ENCODE measurements around the gene BATF2.
"Not testable (repeated sequence)": the region's sequence is repeated elsewhere in the genome, so short reads cannot be mapped to it uniquely, and the experiment has no call there.

BATF2 gene

DNA sequence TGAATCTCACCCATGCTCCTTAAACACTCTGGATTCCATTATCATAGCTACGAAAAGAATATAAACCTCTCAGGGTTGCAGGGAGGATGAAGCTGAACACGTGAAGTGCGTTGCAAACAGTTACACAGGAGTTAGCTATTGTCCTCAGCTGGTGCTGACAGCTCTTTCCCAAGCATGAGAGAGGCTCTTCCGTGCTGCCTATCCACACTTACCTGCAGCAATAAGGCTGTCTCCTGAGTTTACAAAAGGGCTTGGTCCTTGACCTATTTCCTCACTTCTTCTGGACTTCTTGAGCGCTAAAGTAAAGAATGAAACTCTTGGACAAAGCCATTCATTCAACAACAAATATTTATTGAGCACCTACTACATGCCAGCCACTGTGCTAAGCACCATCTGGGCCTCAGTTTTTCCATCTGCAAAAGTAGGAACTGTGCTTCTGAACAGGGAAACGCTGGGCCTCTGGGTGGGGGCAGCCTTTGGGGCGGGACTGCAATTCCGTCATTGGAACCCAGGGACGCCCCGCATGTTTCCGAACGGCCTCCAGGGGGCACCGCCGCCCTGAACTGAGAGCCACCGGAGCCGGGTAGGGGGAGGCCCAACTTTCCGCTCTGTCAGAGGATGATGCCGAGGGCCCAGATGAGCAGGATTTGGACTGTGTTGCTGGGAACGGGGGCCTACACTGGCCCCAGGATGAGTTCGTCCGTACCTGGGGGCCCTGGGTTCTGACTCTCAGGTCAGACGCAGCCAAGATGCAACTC is 16.5 kb upstream of the BATF2 start:
- peak; percentile 95 for DNase-seq

DNA sequence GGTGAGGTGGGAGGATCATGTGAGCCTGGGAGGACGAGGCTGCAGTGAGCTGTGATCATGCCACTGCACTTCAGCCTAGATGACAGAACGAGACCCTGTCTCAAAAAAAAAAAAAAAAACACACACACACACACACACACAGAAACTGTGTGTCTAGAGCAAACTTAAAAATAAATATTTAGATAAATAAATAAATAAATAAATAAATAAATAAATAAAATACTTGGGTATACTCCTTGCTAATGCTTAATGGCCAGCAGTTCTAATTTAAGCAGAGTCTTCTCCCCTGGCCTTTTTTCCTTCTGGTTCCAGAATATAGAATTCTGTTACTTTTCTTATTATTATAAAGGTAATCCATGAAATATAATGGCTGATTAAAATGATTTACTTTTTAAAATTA is 12.1 kb upstream of the BATF2 start:
- no peak for DNase-seq

DNA sequence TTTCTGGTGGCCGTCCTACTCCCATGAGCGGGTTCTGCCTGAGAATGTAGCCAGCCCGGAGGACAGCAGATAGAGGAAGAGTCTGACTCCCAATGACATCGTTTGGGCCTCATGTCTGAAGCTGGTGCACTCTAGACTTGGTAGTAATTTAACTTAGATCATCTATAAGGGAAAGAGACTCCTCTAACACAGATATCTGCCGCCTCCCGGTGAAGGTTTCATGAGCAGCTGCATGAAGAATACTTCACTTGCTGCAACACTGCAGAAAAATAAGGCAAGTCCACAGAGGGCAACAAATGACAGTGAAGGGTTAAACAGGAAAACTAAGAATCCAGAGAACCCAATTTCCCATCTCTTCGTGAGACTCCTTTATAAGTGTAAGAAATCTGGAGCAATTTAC is 11.2 kb upstream of the BATF2 start:
- no peak for DNase-seq

DNA sequence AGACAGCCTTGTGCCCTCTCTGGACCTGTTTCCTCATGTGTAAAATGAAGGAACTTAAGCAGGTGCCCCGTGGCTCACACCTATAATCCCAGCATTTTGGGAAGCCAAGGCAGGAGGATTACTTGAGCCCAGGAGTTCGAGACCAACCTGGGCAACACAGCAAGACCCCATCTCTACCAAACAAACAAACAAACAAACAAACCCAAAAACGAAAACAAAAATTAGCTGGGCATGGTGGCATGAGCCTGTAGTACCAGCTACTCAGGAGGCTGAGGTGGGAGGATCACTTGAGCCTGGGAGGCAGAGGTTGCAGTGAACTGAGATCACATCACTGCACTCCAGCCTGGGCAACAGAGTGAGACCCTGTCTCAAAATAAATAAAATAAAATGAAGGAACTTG is 7.2 kb upstream of the BATF2 start:
- not testable (repeated sequence) for DNase-seq

DNA sequence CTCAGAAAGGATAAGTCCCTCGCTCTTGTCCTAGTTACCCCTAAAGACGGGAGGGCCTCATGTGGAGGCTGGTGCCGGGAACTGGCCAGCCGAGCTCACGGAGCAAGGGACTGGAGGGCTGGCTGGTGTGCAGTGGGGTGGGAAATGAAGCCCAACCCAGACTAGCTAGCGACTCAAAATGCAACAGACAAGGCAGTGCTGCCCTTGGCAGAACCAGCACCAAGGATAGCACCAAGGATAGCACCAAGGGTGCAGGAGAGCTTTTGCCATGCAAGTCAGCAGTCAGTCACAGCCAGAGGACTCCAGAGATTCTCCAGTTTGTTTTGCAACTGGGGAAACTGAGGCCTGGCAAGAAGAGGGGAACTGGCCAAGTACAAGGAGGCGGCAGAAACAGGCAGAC is 6.5 kb upstream of the BATF2 start:
- DNase-seq: no peak

DNA sequence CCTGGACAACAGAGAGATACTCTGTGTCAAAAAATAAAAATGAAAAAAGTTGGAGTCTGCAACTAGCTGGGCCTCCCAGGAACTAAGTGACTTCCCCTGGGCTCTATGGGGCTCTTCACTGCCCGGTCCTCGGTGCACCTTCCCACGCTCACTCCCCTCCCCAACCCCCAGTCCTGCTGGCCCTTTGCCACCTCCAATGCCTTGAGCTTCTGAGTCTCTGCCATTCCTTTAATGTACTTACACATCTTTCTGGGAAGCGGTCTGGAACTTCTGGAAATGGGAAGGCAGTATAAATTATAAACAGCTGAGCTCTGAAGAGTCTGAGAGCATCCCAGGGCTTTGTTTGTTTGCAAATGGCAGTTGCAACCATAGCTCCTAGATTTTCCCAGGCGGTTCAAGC is 5.9 kb upstream of the BATF2 start:
- DNase-seq: no peak

DNA sequence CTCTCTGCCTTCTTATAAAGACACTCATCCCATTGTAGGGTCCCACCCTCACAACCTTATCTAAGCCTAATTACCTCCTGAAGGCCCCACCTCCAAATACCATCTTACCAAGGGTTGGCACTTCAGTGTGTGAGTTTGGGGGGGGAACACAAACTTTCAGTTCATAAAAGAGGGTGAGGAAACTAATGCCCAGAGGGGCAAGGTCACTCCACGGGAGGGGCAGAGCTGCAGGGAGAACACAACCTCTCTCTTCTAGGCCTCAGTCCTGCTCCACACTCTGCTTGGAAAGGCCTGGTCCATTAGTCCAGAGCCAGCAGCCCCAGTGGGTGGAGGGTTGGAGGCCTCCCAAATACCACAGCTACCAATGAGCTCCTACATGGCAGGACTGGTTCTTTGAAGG is 2.7 kb upstream of the BATF2 start:
- DNase-seq: no peak

DNA sequence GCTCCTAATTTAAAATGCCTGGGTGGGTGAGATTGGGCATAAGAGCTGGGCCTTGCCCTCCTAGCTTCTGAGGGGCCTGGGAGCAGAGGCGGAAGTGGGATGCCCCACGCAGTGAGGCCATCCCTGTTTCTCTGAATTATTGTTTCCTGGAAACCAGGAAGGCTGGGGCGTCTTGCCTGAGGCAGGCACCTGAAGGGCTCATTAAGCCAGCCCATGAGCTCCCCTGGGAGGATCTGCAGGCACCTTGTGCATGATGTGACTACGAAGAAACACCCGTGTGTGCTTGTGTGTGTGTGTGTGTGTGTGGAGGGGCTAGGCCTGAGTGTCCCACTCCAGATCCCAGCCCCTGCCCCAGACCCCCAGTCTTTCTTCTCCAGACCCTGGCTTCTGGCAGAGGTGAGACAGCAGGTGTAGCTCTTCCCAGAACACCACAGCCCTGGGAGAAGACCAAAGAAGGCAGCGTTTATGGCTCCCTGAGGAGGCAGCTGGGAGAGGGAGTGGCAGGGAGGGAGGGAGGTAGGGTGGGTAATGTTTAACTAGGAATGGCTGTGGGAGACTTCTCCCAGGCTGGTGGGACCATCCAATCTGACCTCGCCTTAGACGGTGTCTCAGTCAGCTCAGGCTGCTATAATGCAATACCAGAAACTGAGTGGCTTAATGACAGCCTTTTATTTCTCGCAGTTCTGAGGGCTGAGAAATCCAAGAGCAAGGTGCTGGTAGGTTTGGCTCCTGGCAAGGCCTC is 2.1 kb upstream of the BATF2 start:
- DNase-seq: no peak

DNA sequence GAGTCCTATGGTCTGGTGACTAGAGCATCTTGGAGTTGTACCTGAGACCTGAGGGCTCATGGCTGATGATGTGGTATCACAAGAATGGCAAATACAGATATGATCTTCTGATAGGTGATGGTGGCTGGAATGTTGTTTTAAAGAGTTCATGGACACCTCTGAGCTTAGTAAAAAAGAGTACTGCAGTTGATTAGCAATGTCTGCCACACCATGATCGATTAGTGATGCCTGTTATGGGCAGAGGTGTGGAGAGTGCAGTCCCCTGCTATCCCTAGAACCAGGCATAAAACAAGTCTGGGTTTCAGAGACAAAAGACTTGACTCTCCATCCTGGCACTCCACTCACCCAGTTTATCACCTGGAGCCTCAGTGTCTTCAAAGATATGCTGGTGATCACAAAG is 1.4 kb upstream of the BATF2 start:
- no peak for DNase-seq

DNA sequence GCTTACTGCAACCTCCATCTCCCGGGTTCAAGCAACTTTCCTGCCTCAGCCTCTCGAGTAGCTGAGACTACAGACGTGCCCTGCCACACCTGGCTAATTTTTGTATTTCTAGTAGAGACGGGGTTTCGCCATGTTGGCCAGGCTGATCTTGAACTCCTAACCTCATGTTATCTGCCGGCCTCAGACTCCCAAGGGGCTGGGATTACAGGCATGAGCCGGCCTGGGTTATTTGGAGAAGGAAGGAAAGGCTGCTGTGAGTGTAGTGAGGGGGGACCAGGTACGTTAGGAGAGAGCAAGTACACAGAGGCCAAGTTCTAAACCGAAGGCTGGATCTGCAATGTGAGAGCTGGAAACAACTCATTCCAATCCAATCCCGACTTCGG is 453 bp downstream of the BATF2 start:
- DNase-seq: no peak

DNA sequence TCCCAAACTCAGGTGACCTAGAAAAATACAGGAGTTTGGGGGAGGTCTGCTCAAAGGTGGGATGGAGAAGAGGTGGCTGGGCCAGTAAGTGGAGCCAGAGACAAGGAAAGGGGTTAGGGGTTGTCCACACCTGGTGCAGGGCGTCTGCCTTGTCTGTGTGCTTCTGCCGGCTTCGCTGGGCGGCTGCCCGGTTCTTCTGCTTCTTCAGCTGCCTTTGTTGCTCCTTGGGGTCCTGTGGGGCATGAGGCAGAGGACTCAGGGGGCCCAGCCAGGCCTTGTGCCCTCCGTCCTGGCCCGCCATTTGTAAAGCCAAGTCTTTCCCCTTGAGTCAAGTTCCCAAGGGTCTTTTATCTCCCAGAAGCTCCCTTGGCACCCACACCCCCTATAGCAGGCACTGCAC is 2.5 kb downstream of the BATF2 start:
- DNase-seq: no peak

DNA sequence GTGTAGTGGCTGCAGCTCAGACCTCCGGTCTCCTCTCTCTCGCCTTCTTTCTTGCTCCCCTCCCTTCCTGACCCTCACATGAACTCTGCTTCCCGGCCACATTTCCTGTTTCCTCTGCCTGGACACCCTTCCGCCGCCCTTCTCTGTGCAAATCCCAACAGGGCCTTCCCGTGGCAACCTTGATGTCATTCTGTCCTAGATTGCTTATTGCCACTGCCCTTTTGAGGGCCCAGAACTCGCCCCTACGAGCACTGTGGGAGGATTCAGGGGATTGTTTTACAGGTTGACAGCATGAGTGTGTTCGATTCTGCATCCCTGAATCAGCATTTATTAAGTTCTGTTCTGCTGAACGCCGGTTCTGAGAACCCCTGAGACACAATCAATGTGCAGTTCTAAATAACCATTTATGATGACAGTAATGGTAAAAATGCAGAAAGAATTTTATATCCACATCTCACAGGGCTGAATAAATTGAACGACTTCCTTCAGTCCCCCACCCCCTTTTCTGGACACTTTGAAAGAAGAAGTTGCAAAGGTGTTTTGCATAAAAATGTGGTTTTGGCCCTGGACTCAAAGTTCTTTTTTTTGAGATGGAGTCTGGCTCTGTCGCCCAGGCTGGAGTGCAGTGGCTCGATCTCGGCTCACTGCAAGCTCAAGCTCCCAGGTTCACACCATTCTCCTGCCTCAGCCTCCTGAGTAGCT is 6.4 kb downstream of the BATF2 start:
- DNase-seq: peak; percentile 78

DNA sequence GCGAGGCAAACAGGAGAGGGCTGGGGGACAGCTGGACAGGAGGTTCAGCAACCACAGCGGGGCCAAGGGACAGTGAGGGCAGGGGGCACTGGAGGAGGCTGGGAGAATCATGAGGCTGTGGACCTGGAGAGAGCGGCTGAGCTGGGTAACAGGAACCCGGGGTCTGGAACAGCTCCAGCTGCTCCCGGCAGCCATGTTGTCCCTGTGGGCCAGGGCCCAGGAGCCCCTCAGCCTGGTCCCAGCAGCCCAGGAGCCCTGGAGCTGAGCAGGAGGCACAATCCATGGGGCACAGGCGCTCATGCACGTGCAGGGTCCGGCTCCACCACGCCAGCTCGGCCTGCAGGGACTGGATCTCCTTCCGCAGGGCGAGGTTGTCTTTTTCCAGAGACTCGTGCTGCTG is 7.4 kb downstream of the BATF2 start:
- DNase-seq: no peak

DNA sequence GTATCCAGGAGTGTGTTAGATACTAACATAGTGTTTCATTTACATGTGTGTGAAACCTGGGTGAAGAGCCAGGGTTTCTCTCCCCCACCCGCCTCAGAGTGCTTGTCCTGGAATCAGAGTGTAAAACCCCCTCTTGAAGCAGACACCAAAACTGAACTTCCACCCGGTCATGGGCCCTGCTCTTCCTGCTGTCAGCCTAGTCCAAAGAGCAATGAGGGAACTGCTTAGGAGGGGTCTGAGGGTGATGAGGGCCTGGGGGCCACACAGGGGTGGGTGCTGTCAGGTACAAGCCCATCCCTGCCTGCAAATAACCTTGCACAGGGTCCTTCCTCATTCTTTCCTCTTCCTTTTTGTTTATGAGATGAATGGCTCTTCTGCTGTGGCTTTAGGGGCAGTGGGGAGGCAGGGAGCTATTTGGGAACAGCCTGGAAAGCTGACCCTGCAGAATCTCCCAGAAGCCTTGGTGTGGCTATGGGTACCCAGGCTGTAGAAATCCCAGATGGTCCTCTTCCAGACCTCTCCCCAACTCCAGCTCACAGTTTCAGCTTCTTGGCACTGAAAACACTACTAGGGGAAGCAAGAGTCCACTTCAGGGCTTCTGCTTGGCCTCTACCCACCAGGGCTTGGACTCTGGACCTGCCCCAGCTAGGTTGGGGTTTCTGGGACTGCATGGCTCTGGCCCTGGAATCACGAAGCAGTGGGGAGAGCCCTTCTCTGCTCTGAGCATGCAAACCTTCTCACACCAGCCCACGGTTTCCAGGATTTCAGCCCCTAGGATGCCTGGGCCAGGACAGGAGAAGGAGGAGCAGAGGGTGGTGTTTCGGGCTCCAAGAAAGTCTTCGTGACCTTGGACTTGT is 8.5 kb downstream of the BATF2 start:
- no peak for DNase-seq

DNA sequence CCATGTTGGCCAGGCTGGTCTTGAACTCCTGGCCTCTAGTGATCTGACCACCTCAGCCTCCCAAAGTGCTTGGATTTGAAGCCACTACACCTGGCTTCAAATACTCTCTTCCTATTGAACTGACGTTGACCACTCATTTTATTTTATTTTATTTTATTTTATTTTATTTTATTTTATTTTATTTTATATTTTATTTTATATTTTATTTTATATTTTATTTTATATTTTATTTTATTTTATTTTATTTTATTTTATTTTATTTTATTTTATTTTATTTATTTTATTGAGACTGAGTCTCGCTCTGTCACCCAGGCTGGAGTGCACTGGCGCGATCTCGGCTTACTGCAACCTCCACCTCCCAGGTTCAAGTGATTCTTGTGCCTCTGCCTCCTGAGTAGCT is 13.4 kb downstream of the BATF2 start:
- not testable (repeated sequence) for DNase-seq

DNA sequence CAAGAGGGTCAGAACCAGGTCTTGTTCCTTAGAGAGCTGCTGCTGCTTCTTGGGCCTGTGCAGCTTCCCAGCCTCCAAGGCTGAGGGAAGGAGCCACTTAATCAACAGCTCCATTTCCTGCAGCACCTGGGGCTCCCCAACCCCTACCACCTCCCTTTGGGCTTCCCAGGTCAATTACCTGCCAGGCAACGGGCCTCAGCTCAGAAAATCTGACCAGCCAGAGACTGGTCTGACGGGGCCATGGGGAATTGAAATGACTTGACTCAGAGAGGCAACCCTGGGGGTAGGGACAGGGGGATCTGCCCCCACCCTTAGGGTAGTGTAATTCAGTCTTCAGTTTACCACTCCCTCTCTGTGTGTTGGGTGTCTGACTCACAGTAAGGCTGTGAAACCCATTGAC is 20.1 kb downstream of the BATF2 start:
- DNase-seq: no peak

DNA sequence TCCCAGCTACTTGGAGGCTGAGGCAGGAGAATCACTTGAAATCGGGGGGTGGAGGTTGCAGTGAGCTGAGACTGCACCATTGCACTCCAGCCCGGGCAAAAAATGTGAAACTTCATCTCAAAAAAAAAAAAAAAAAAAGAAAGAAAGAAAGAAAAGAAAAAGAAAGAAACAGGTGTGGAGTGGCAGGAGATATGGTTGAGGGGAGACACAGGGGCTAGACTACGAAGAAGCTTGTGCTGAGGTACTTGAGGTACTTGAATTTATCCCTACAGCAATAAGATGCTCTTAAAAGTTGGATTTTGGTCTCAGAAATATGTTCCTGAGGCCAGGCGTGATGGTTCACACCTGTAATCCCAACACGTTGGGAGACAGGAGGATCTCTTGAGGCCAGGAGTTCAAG is 22.6 kb downstream of the BATF2 start:
- no peak for DNase-seq

DNA sequence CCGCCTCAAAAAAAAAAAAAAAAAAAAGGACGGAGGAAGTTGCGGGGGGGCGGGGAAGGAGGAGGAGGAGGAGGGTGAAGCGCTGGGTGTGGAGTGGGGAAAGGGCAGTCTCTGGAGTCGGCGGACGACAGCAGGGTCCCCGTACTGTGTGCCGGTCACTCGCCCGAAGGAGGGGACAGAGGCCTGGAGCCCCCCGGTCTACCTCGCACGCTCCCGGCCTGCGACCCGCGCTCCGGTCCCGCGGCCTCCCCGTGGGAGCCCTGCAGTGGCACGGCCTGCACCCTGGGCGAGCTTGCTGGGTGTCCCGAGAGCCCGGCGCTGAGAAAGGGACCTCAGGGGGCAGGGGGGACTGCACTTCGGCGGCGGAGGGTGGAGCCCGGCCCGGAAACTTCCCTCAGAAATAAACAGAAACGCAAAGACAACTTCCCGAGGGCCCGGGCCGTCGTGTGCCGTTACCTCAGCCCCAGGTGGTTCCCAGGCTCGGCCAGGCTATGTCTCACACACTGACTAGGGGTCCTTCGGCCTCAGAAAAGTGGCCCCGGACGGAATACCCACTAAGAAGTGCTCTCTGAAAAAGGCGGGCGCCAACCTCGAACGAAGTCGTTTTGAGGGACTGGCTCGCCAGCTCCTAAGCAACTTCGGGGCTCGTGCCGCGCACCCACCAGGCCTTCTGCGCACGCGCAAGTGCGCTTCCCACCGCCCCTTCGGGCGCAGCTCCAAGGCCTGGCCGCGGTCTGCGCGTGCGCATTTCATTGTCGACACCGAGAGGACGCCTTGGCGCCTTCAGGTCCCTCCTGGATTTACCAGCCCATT is 25.1 kb downstream of the BATF2 start, which contains the start of gene MAJIN:
MAJIN (minus strand) TSS at position 688 of the 813 bp plus-strand sequence. CDS start 12,703 bp downstream, outside the sequence.
- DNase-seq: peak; percentile 88

DNA sequence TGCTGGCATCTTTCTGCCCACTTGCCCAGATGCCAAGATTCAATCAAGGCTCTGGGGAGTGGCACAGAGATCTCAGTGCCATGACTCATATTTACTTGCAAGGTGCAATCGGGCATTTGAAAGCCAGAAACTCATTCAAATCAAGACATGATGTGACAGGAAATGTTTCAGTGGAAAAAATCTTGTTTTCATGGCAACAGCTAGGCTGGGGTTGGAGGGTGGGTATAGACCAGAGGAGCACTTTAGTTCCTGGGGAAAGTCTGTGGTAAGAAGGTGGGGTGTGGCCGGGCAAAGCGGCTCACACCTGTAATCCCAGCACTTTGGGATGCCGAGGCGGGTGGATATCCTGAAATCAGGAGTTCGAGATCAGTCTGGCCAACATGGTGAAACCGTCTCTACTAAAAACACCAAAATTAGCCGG is 26.0 kb downstream of the BATF2 start:
- no peak for DNase-seq

DNA sequence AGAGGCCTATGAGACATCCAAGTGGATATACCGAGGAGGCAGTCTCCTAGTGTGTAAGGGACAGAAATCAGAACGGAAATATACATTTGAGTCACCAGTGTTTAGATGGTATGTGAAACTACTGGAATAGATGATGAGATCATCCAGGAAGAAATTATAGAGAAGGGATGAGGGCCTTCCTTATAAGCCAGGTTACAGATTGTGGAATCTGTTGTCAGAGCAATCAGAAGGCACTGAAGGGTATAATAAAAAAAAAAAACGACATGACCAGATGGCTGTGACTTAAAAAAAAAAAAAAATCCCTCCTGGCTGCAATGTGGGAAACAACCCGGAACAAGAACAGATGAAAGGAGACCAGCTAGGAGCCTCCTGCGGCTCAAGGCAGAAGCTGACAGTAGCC is 27.6 kb downstream of the BATF2 start:
- DNase-seq: no peak

DNA sequence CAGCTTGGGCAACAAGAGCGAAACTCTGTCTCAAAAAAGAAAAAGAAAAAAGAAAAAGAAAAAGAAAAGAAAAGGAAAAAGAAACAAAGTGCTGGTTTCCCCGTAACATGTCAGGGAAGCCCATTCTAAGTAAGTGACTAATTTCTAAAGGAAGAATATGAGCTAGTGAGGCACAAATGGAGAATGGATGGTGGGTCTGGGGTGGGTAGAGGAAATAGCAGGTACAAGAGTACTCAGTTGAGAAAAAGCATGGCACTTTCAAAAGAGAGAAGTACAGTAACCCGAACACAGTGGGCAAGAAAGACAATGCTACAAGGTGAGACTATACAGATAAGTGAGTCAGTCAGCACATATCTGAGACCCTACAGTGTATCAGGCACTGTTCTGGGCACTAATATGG is 29.4 kb downstream of the BATF2 start:
- DNase-seq: no peak

DNA sequence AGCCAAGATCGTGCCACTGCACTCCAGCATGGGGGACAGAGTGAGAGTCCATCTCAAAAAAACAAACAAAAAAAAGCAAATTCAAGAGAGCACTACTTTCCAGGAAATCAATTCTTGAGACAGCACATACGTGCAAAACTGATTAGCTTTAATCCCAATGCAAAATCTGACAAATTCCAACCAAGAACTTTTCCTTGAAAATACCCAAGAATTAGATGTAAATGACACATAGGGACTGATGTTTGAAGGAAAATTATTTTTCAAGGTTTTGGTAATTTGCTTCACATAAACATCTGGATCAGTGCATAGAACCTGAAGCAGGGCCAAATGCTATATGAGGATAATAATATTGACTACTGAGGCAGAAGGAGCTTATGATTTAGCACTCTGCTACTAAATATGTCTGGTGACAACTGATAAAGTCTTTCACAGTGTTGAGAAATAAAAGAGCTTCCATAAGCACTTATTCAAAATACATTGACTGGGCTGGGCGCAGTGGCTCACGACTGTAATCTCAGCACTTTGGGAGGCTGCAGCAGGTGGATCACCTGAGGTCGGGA is 33.6 kb downstream of the BATF2 start:
- DNase-seq: no peak

Data from femur (tissue), 1 donor.